HCT116 (cell line): ENCODE results near the gene DEPDC5. TPM values are rescaled to one million over a fixed set of nuclear protein-coding genes. Genes with fewer than 3 reads are reported as not detected.

Source experiments
- ATAC-seq: fragments of 200-7000 bp; cut with Tn5 transposase; 2 replicates; pipeline ENCODE4 v1.9.1; 2020; ENCODE audit warnings: mild to moderate bottlenecking, moderate library complexity
- BruUV-seq: library from RNA; stranded (reverse); fragments of 400-500 nt; replicated peaks from 2 replicates; lab custom pipeline; 2021; lab: Mats Ljungman, UMichigan
- CTCF ChIA-PET: fragments of 300-600 bp; sonication (Branson Sonifier 250); formaldehyde crosslinking; loops from one replicate; lab custom pipeline; 2021; ENCODE audit warnings: antibody characterized with exemption; lab: Charles Lee
- POLR2A ChIA-PET: fragments of 300-600, 350-600 bp; sonication (Branson Sonifier 250); formaldehyde crosslinking; loops from one replicate; lab custom pipeline; 2021; ENCODE audit warnings: antibody characterized with exemption; lab: Charles Lee
- RAD21 ChIA-PET, 2 experiments: fragments of 300-600 bp; sonication (Branson Sonifier 250); formaldehyde crosslinking; loops; one replicate each; lab custom pipeline; 2023; ENCODE audit warnings: low total read pairs in 2 of 2; ENCODE audit not compliant: uncharacterized antibody in 2 of 2, unreplicated experiment in 2 of 2, low non-redundant PET in 1 of 2; lab: Charles Lee
- DNase-seq: peaks from one replicate; pipeline ENCODE4 v3.0.0-alpha.2; 2010; ENCODE audit warnings: low read depth, low spot score
- H2AFZ ChIP-seq: fragments of 200-600 bp; shearing (Covaris generic), sonication (generic); 2 replicates; pipeline ENCODE4 v1.6.1; 2017; ENCODE audit warnings: low read depth, mixed run types, mixed read lengths, antibody characterized with exemption, low read length; ENCODE audit not compliant: poor library complexity, severe bottlenecking
- H3K27ac ChIP-seq: 2 replicates; pipeline ENCODE4 v1.5.1; 2012; ENCODE audit warnings: low read depth, low read length
- H3K27me3 ChIP-seq: fragments of 200-600 bp; sonication (generic); 2 replicates; pipeline ENCODE4 v1.6.1; 2016; ENCODE audit warnings: mixed run types, low read length, mixed read lengths; ENCODE audit not compliant: insufficient read depth
- H3K36me3 ChIP-seq, 2 experiments: fragments of 200-500 bp in 1 of 2; fragments of 200-600 bp in 1 of 2; sonication (Bioruptor generic) in 1 of 2; sonication (generic) in 1 of 2; 2 replicates each; pipeline versions ENCODE4 v1.5.1 to v1.6.1; 2014 to 2016; ENCODE audit warnings: low read length in 2 of 2, inconsistent platforms in 1 of 2, mixed read lengths in 1 of 2, mixed run types in 1 of 2; ENCODE audit not compliant: insufficient read depth in 2 of 2, control insufficient read depth in 1 of 2
- H3K4me1 ChIP-seq, 2 experiments: fragments of 200-600 bp in 1 of 2; sonication (generic) in 1 of 2; 2 replicates each; pipeline versions ENCODE4 v1.5.1 to v1.6.1; 2012 to 2017; ENCODE audit warnings: low read length in 2 of 2, inconsistent platforms in 1 of 2, mild to moderate bottlenecking in 1 of 2, mixed read lengths in 1 of 2, mixed run types in 1 of 2, moderate library complexity in 1 of 2; ENCODE audit not compliant: insufficient read depth in 2 of 2, control insufficient read depth in 1 of 2
- H3K4me2 ChIP-seq: fragments of 200-600 bp; sonication (generic); 2 replicates; pipeline ENCODE4 v1.6.1; 2017; ENCODE audit warnings: mixed run types, low read length, mixed read lengths
- H3K4me3 ChIP-seq, 2 experiments: fragments of 200-600 bp in 1 of 2; sonication (generic) in 1 of 2; replicated peaks in 1 of 2; 2 replicates each; pipeline ENCODE4 v1.5.1; 2011 to 2016; ENCODE audit warnings: low read length in 2 of 2, control low read depth in 1 of 2, low read depth in 1 of 2, mild to moderate bottlenecking in 1 of 2, mixed read lengths in 1 of 2, mixed run types in 1 of 2
- H3K79me2 ChIP-seq: fragments of 200-600 bp; sonication (generic); 2 replicates; pipeline ENCODE4 v1.6.1; 2017; ENCODE audit warnings: mild to moderate bottlenecking, mixed run types, low read length, moderate library complexity, mixed read lengths; ENCODE audit not compliant: insufficient read depth
- H3K9ac ChIP-seq: fragments of 200-600 bp; sonication (generic); 2 replicates; pipeline ENCODE4 v1.6.1; 2016; ENCODE audit warnings: low read length, mixed read lengths
- H3K9me2 ChIP-seq: fragments of 200-600 bp; sonication (generic), shearing (Covaris generic); 2 replicates; pipeline ENCODE4 v1.6.1; 2017; ENCODE audit warnings: mixed run types, mild to moderate bottlenecking, moderate library complexity; ENCODE audit not compliant: insufficient read depth
- H3K9me3 ChIP-seq, 2 experiments: fragments of 200-500 bp in 1 of 2; fragments of 200-600 bp in 1 of 2; sonication (Bioruptor generic) in 1 of 2; sonication (generic) in 1 of 2; 2 replicates each; pipeline ENCODE4 v1.6.1; 2014 to 2017; ENCODE audit warnings: low read length in 2 of 2, mixed read lengths in 2 of 2, inconsistent platforms in 1 of 2, low read depth in 1 of 2, mild to moderate bottlenecking in 1 of 2, mixed run types in 1 of 2, moderate library complexity in 1 of 2; ENCODE audit not compliant: control insufficient read depth in 1 of 2, insufficient read depth in 1 of 2
- H4K20me1 ChIP-seq: fragments of 200-600 bp; sonication (generic), shearing (Covaris generic); 2 replicates; pipeline ENCODE4 v1.6.1; 2017; ENCODE audit warnings: mixed run types, mild to moderate bottlenecking, moderate library complexity; ENCODE audit not compliant: insufficient read depth
- ATF3 ChIP-seq: IDR thresholded peaks from 2 replicates; pipeline ENCODE4 v1.6.1; 2012
- CBX3 ChIP-seq: IDR thresholded peaks from 2 replicates; pipeline ENCODE4 v1.6.1; 2012; ENCODE audit warnings: low read depth
- EZH2 ChIP-seq: fragments of 200-600 bp; sonication (generic); IDR thresholded peaks from 2 replicates; pipeline ENCODE4 v1.6.1; 2017; ENCODE audit warnings: antibody characterized with exemption, mixed run types
- JUND ChIP-seq: IDR thresholded peaks from 2 replicates; pipeline ENCODE4 v1.6.1; 2012
- POLR2A ChIP-seq: IDR thresholded peaks from 2 replicates; pipeline ENCODE4 v1.7.0; 2011; ENCODE audit warnings: borderline replicate concordance; ENCODE audit not compliant: insufficient read depth, insufficient read length; ENCODE audit errors: extremely low read depth
- POLR2AphosphoS5 ChIP-seq: IDR thresholded peaks from 2 replicates; pipeline ENCODE4 v1.6.1; 2011; ENCODE audit warnings: mild to moderate bottlenecking, low read depth, low read length, moderate library complexity
- SRF ChIP-seq: IDR thresholded peaks from 2 replicates; pipeline ENCODE4 v1.6.1; 2012; ENCODE audit warnings: low read depth
- YY1 ChIP-seq: IDR thresholded peaks from 2 replicates; pipeline ENCODE4 v1.6.1; 2011; ENCODE audit warnings: low read length, low read depth, moderate library complexity, mild to moderate bottlenecking; ENCODE audit not compliant: insufficient replicate concordance; ENCODE audit errors: extremely low read depth
- ZBTB33 ChIP-seq: IDR thresholded peaks from 2 replicates; pipeline ENCODE4 v1.6.1; 2011; ENCODE audit warnings: mild to moderate bottlenecking, low read length, moderate library complexity; ENCODE audit not compliant: insufficient replicate concordance; ENCODE audit errors: extremely low read depth
- intact Hi-C: fragments of 100-400 bp; cut with micrococcal nuclease; formaldehyde crosslinking; loops from 2 replicates; pipeline ENCODE4 v1.10.0; 2022
- total RNA-seq: library from RNA; stranded (reverse); gene quantifications from one replicate; pipeline ENCODE4 v1.2.1, GENCODE V29; 2021; ENCODE audit not compliant: unreplicated experiment

DEPDC5 gene
- total RNA-seq, 1 experiment from 2014 or later, result 35.0 TPM

- DNase-seq (no peak), ATAC-seq (no peak)
- no peak overlapping the region for H3K4me2 ChIP-seq
- H3K9me2 ChIP-seq, result no peaks in the 10 kb centered on the region
- no peaks in the 10 kb centered on the region for H3K79me2 ChIP-seq
- ChIA-PET CTCF (no interaction called here), RAD21 (no interaction called here), POLR2A (interaction anchor here (0.6 kb wide), 1 partner anchor 277 kb away, joined by 6 read pairs; no protein-coding TSS in a partner anchor)
- H3K27me3 ChIP-seq, result no peaks in the 10 kb centered on the region
- no peak overlapping the region for H3K27ac ChIP-seq
- intact Hi-C loops, result no loop called here
- no peaks in the 10 kb centered on the region for H3K4me1 ChIP-seq
- no peak overlapping the region for H3K4me3 ChIP-seq
- no peaks in the 10 kb centered on the region for H4K20me1 ChIP-seq
- no TSS peak for BruUV-seq
- no peak overlapping the region for H2AFZ ChIP-seq
- H3K9ac ChIP-seq, result no peak overlapping the region
- peaks cover 8 to 22% of the 10 kb centered on the region in 2 experiments; a peak in 3 of 4 replicates for H3K36me3 ChIP-seq
- no peaks in the 10 kb centered on the region for H3K9me3 ChIP-seq
- TF ChIP-seq ATF3, result no peak
- no peak for TF ChIP-seq EZH2
- no peak for TF ChIP-seq SRF
- no peak for TF ChIP-seq POLR2A
- no peak for TF ChIP-seq JUND
- no peak for TF ChIP-seq YY1
- no peak for TF ChIP-seq CBX3
- TF ChIP-seq ZBTB33, result no peak
- TF ChIP-seq POLR2AphosphoS5, result no peak
Measured at GRCh38 chr22:31874821-31875220, 121.0 kb downstream of the DEPDC5 start.
